GM18502 (cell line): ENCODE results near the gene ZNF90.
A peak's percentile ranks its signal among the peaks of the same experiment; 100 is the strongest.
"Not testable (repeated sequence)": the region's sequence is repeated elsewhere in the genome, so short reads cannot be mapped to it uniquely, and the experiment has no call there.

Experiments used
- ATAC-seq: cut with Tn5 transposase; IDR thresholded peaks from one replicate; pipeline ENCODE4 v1.9.1; 2021; ENCODE audit warnings: mild to moderate bottlenecking; ENCODE audit not compliant: unreplicated experiment, poor library complexity

Gene ZNF90

GRCh38 chr19:20077791-20078463 lies at the start of gene ZNF90:
ZNF90 (plus strand) TSS chr19:20078000; CDS start chr19:20078133, 133 bp downstream.
- ATAC-seq = peak; percentile 93

- no peak for ATAC-seq
These were observed 49.2 kb upstream of the ZNF90 start for GRCh38 chr19:20028611-20029010.

GRCh38 chr19:20035935-20036334 lies 41.9 kb upstream of the ZNF90 start:
- ATAC-seq = no peak

- no peak for ATAC-seq
These were observed 39.2 kb upstream of the ZNF90 start for GRCh38 chr19:20038358-20039202.

GRCh38 chr19:20039203-20039723 lies 38.5 kb upstream of the ZNF90 start, which contains the start of gene ZNF682:
ZNF682 (minus strand) TSS chr19:20039505; CDS start chr19:20039345, 160 bp downstream.
- ATAC-seq = peak; percentile 99

GRCh38 chr19:20044663-20045062 lies 33.1 kb upstream of the ZNF90 start:
- no peak for ATAC-seq

- not testable (repeated sequence) for ATAC-seq
These were observed 32.1 kb upstream of the ZNF90 start for GRCh38 chr19:20045742-20046141.

GRCh38 chr19:20051841-20052768 lies 25.7 kb upstream of the ZNF90 start:
- ATAC-seq = peak; percentile 98

- not testable (repeated sequence) for ATAC-seq
These were observed 19.1 kb upstream of the ZNF90 start for GRCh38 chr19:20058738-20059137.

GRCh38 chr19:20060282-20060681 lies 17.5 kb upstream of the ZNF90 start:
- ATAC-seq = no peak

GRCh38 chr19:20066861-20067260 lies 10.9 kb upstream of the ZNF90 start:
- no peak for ATAC-seq

- ATAC-seq = no peak
These were observed 9.9 kb upstream of the ZNF90 start for GRCh38 chr19:20067943-20068342.

GRCh38 chr19:20068559-20068958 lies 9.2 kb upstream of the ZNF90 start:
- ATAC-seq = not testable (repeated sequence)

GRCh38 chr19:20070691-20071090 lies 7.1 kb upstream of the ZNF90 start:
- ATAC-seq = no peak

- no peak for ATAC-seq
These were observed 4.9 kb upstream of the ZNF90 start for GRCh38 chr19:20072936-20073335.

GRCh38 chr19:20078581-20079031 lies 806 bp downstream of the ZNF90 start:
- ATAC-seq = no peak

- no peak for ATAC-seq
These were observed 1.7 kb downstream of the ZNF90 start for GRCh38 chr19:20079476-20079875.

- no peak for ATAC-seq
These were observed 2.9 kb downstream of the ZNF90 start for GRCh38 chr19:20080656-20081055.

GRCh38 chr19:20082232-20082833 lies 4.5 kb downstream of the ZNF90 start:
- ATAC-seq = not testable (repeated sequence)

GRCh38 chr19:20082876-20083275 lies 5.1 kb downstream of the ZNF90 start:
- ATAC-seq = not testable (repeated sequence)
